Hepatic stellate cell (primary cell): ENCODE measurements around the gene ZNF302.
"Not testable (repeated sequence)": the region's sequence is repeated elsewhere in the genome, so short reads cannot be mapped to it uniquely, and the experiment has no call there.

Source experiments
- DNase-seq: peaks from one replicate; pipeline ENCODE4 v3.0.0; 2011; ENCODE audit warnings: low spot score

Gene ZNF302

GRCh38 chr19:34671972-34672371, 5.5 kb upstream of the ZNF302 start:
- no peak for DNase-seq

- no peak for DNase-seq
These were observed 3.9 kb upstream of the ZNF302 start for GRCh38 chr19:34673590-34673989.

- no peak for DNase-seq
These were observed 2.2 kb upstream of the ZNF302 start for GRCh38 chr19:34675250-34675649.

- no peak for DNase-seq
These were observed 1.6 kb upstream of the ZNF302 start for GRCh38 chr19:34675919-34676318.

- peak; percentile 78 for DNase-seq
These were observed 637 bp upstream of the ZNF302 start, which contains the start of gene SCGB2B2 for GRCh38 chr19:34676697-34677385. SCGB2B2 (minus strand) TSS chr19:34677159; CDS start chr19:34594563, 82,596 bp downstream.

GRCh38 chr19:34678085-34678412, 571 bp downstream of the ZNF302 start:
- no peak for DNase-seq

GRCh38 chr19:34678421-34678820, 943 bp downstream of the ZNF302 start:
- DNase-seq: no peak

- no peak for DNase-seq
These were observed 4.0 kb downstream of the ZNF302 start for GRCh38 chr19:34681478-34681877.

- DNase-seq: not testable (repeated sequence)
These were observed 7.8 kb downstream of the ZNF302 start for GRCh38 chr19:34685266-34685665.

- no peak for DNase-seq
These were observed 9.0 kb downstream of the ZNF302 start for GRCh38 chr19:34686455-34686854.

GRCh38 chr19:34687348-34687747, 9.9 kb downstream of the ZNF302 start:
- DNase-seq: no peak

GRCh38 chr19:34688592-34688991, 11.1 kb downstream of the ZNF302 start:
- DNase-seq: no peak

- no peak for DNase-seq
These were observed 12.9 kb downstream of the ZNF302 start for GRCh38 chr19:34690372-34690771.

- DNase-seq: no peak
These were observed 15.1 kb downstream of the ZNF302 start for GRCh38 chr19:34692549-34692948.

GRCh38 chr19:34707661-34708060, 30.2 kb downstream of the ZNF302 start:
- no peak for DNase-seq

GRCh38 chr19:34711890-34712289, 34.4 kb downstream of the ZNF302 start:
- no peak for DNase-seq

GRCh38 chr19:34712395-34713261, 35.1 kb downstream of the ZNF302 start:
- DNase-seq: peak; percentile 25

- no peak for DNase-seq
These were observed 35.8 kb downstream of the ZNF302 start for GRCh38 chr19:34713262-34713637.

GRCh38 chr19:34715357-34715756, 37.9 kb downstream of the ZNF302 start:
- DNase-seq: no peak

- no peak for DNase-seq
These were observed 44.9 kb downstream of the ZNF302 start for GRCh38 chr19:34722353-34722752.

GRCh38 chr19:34725400-34725799, 47.9 kb downstream of the ZNF302 start:
- DNase-seq: no peak

- DNase-seq: no peak
These were observed 53.7 kb downstream of the ZNF302 start for GRCh38 chr19:34731019-34731829.

- DNase-seq: no peak
These were observed 54.5 kb downstream of the ZNF302 start for GRCh38 chr19:34731964-34732363.
